H1 (cell line): ENCODE results near the gene ALDH1B1. TPM values are rescaled to one million over a fixed set of nuclear protein-coding genes. Genes with fewer than 3 reads are reported as not detected.

Experiments used
- CTCF ChIA-PET: fragments of 300-600 bp; sonication (Branson Sonifier 250); formaldehyde crosslinking; loops from one replicate; lab custom pipeline; 2021; ENCODE audit not compliant: partially characterized antibody; lab: Charles Lee
- POLR2A ChIA-PET: fragments of 300-600 bp; sonication (Branson Sonifier 250); formaldehyde crosslinking; loops from one replicate; lab custom pipeline; 2021; ENCODE audit warnings: inconsistent platforms; ENCODE audit not compliant: partially characterized antibody; lab: Charles Lee
- DNase-seq, 2 experiments: peaks; one replicate each; pipeline versions ENCODE4 v3.0.0 to v3.0.0-alpha.2; 2010 to 2022; ENCODE audit warnings: low spot score in 2 of 2, low read depth in 1 of 2, mixed read lengths in 1 of 2
- FAIRE-seq: peaks from 2 replicates; lab custom pipeline; 2011; peaks lifted over from hg19 to GRCh38; lab: Jason Lieb, UNC
- H2AFZ ChIP-seq: 2 replicates; pipeline ENCODE4 v1.8.1; 2012; ENCODE audit warnings: low read length, inconsistent platforms
- H2AK5ac ChIP-seq: 2 replicates; pipeline ENCODE4 v1.6.1; 2013; ENCODE audit warnings: low read depth, low read length
- H2BK120ac ChIP-seq: replicated peaks from 2 replicates; pipeline ENCODE3; 2013; ENCODE audit warnings: low read depth, low read length, inconsistent platforms
- H2BK12ac ChIP-seq: 2 replicates; pipeline ENCODE4 v1.6.1; 2013; ENCODE audit warnings: low read depth, low read length
- H2BK15ac ChIP-seq: 2 replicates; pipeline ENCODE4 v1.6.1; 2013; ENCODE audit warnings: low read length
- H2BK20ac ChIP-seq: 2 replicates; pipeline ENCODE4 v1.6.1; 2013; ENCODE audit warnings: low read length
- H2BK5ac ChIP-seq: 2 replicates; pipeline ENCODE4 v1.6.1; 2013; ENCODE audit warnings: low read depth, low read length
- H3K14ac ChIP-seq: 2 replicates; pipeline ENCODE4 v1.6.1; 2013; ENCODE audit warnings: inconsistent platforms; ENCODE audit not compliant: insufficient read length
- H3K18ac ChIP-seq: 2 replicates; pipeline ENCODE4 v1.6.1; 2013; ENCODE audit warnings: low read length; ENCODE audit errors: extremely low read depth
- H3K23ac ChIP-seq: 2 replicates; pipeline ENCODE4 v1.6.1; 2013; ENCODE audit warnings: inconsistent platforms; ENCODE audit not compliant: insufficient read length
- H3K23me2 ChIP-seq: 2 replicates; pipeline ENCODE4 v1.6.1; 2013; ENCODE audit warnings: low read depth, low read length
- H3K27ac ChIP-seq: 2 replicates; pipeline ENCODE4 v1.6.1; 2011; ENCODE audit warnings: low read depth, low read length, inconsistent platforms
- H3K27me3 ChIP-seq, 4 experiments: replicated peaks in 1 of 4; 1 replicate in 1 of 4; 2 replicates in 3 of 4; pipeline versions ENCODE4 v1.6.1 to v1.8.1; 2011 to 2013; ENCODE audit warnings: low read length in 3 of 4, mild to moderate bottlenecking in 3 of 4, inconsistent platforms in 2 of 4, mixed read lengths in 2 of 4, moderate library complexity in 1 of 4; ENCODE audit not compliant: control insufficient read depth in 3 of 4, insufficient read depth in 3 of 4; ENCODE audit errors: extremely low read depth in 1 of 4
- H3K36me3 ChIP-seq, 4 experiments: 2 replicates each; pipeline versions ENCODE4 v1.6.1 to v1.8.1; 2011 to 2013; ENCODE audit warnings: mild to moderate bottlenecking in 4 of 4, low read length in 3 of 4, moderate library complexity in 2 of 4, control low read depth in 1 of 4, inconsistent platforms in 1 of 4; ENCODE audit not compliant: insufficient read depth in 4 of 4, control insufficient read depth in 2 of 4
- H3K4ac ChIP-seq: replicated peaks from 2 replicates; pipeline ENCODE3; 2013; ENCODE audit warnings: low read length, low read depth, mixed read lengths, inconsistent platforms; ENCODE audit not compliant: insufficient read length
- H3K4me1 ChIP-seq, 4 experiments: replicated peaks in 1 of 4; 1 replicate in 1 of 4; 2 replicates in 3 of 4; pipeline versions ENCODE4 v1.6.1 to v1.8.1; 2011 to 2013; ENCODE audit warnings: low read length in 3 of 4, inconsistent platforms in 2 of 4, mixed read lengths in 1 of 4; ENCODE audit not compliant: insufficient read depth in 4 of 4, control insufficient read depth in 3 of 4
- H3K4me2 ChIP-seq, 2 experiments: 2 replicates each; pipeline versions ENCODE4 v1.6.1 to v1.8.1; 2011 to 2013; ENCODE audit warnings: low read depth in 2 of 2, low read length in 2 of 2, control low read depth in 1 of 2, inconsistent platforms in 1 of 2, mild to moderate bottlenecking in 1 of 2; ENCODE audit not compliant: insufficient read depth in 1 of 2
- H3K4me3 ChIP-seq, 4 experiments: fragments of 200-600, 300-600 bp in 1 of 4; sonication (generic), shearing (Covaris generic), sonication (Bioruptor Twin) in 1 of 4; 2 replicates each; pipeline versions ENCODE4 v1.5.1 to v1.8.1; 2011 to 2016; ENCODE audit warnings: low read length in 4 of 4, low read depth in 3 of 4, control low read depth in 2 of 4, inconsistent platforms in 2 of 4, mild to moderate bottlenecking in 2 of 4, mixed read lengths in 1 of 4, moderate library complexity in 1 of 4; ENCODE audit not compliant: insufficient read depth in 2 of 4; ENCODE audit errors: extremely low read depth in 1 of 4
- H3K56ac ChIP-seq: replicated peaks from 2 replicates; pipeline ENCODE3; 2013; ENCODE audit warnings: low read depth, mild to moderate bottlenecking, mixed read lengths, low read length, inconsistent platforms; ENCODE audit not compliant: insufficient read length
- H3K79me1 ChIP-seq: 2 replicates; pipeline ENCODE4 v1.6.1; 2013; ENCODE audit warnings: low read depth, low read length, control low read depth
- H3K79me2 ChIP-seq, 2 experiments: 2 replicates each; pipeline versions ENCODE4 v1.6.1 to v1.8.1; 2012 to 2013; ENCODE audit warnings: low read length in 2 of 2, mild to moderate bottlenecking in 2 of 2, inconsistent platforms in 1 of 2; ENCODE audit not compliant: insufficient read depth in 2 of 2, control insufficient read depth in 1 of 2
- H3K9ac ChIP-seq, 4 experiments: replicated peaks in 1 of 4; 1 replicate in 1 of 4; 2 replicates in 3 of 4; pipeline versions ENCODE4 v1.6.1 to v1.8.1; 2011 to 2013; ENCODE audit warnings: low read depth in 3 of 4, low read length in 3 of 4, control low read depth in 2 of 4, mild to moderate bottlenecking in 2 of 4, moderate library complexity in 2 of 4, inconsistent platforms in 1 of 4; ENCODE audit errors: extremely low read depth in 1 of 4
- H3K9me3 ChIP-seq, 2 experiments: 2 replicates each; pipeline versions ENCODE4 v1.6.1 to v1.8.1; 2012 to 2013; ENCODE audit warnings: mild to moderate bottlenecking in 2 of 2, moderate library complexity in 2 of 2, control low read depth in 1 of 2, inconsistent platforms in 1 of 2, low read depth in 1 of 2, low read length in 1 of 2, mixed read lengths in 1 of 2; ENCODE audit not compliant: insufficient read depth in 2 of 2
- H4K20me1 ChIP-seq, 2 experiments: replicated peaks in 1 of 2; 2 replicates each; pipeline versions ENCODE3 to v1.8.1; 2011 to 2013; ENCODE audit warnings: inconsistent platforms in 2 of 2, low read length in 2 of 2, mild to moderate bottlenecking in 1 of 2; ENCODE audit not compliant: insufficient read depth in 2 of 2, control insufficient read depth in 1 of 2
- H4K5ac ChIP-seq: 2 replicates; pipeline ENCODE4 v1.6.1; 2013; ENCODE audit warnings: low read length, low read depth, mixed read lengths, inconsistent platforms; ENCODE audit not compliant: insufficient read length
- H4K8ac ChIP-seq: 2 replicates; pipeline ENCODE4 v1.8.0; 2013; ENCODE audit warnings: mild to moderate bottlenecking, moderate library complexity, low read length, inconsistent platforms; ENCODE audit not compliant: insufficient read depth; ENCODE audit errors: extremely low read depth
- H4K91ac ChIP-seq: replicated peaks from 2 replicates; pipeline ENCODE3; 2013; ENCODE audit warnings: low read length, mixed read lengths, inconsistent platforms; ENCODE audit not compliant: insufficient read length
- BACH1 ChIP-seq: IDR thresholded peaks from 2 replicates; pipeline ENCODE4 v1.6.1; 2012; ENCODE audit warnings: low read length, improper control_type of control experiment
- CBX8 ChIP-seq: fragments of 300-800, 300-1000 bp; sonication (generic); IDR thresholded peaks from 2 replicates; pipeline ENCODE4 v1.7.1; 2016; ENCODE audit warnings: low read depth, low read length, borderline replicate concordance
- CHD2 ChIP-seq: IDR thresholded peaks from 2 replicates; pipeline ENCODE4 v1.6.1; 2012; ENCODE audit warnings: low read length, improper control_type of control experiment
- GTF2F1 ChIP-seq: IDR thresholded peaks from 2 replicates; pipeline ENCODE4 v1.6.1; 2012; ENCODE audit warnings: low read depth, low read length, improper control_type of control experiment, borderline replicate concordance
- JUN ChIP-seq: IDR thresholded peaks from 2 replicates; pipeline ENCODE4 v1.6.1; 2011; ENCODE audit warnings: low read depth, mild to moderate bottlenecking, improper control_type of control experiment, low read length
- MAX ChIP-seq: IDR thresholded peaks from 2 replicates; pipeline ENCODE4 v1.6.1; 2012; ENCODE audit warnings: inconsistent platforms
- NRF1 ChIP-seq: IDR thresholded peaks from 2 replicates; pipeline ENCODE4 v1.6.1; 2011; ENCODE audit warnings: mild to moderate bottlenecking, low read depth, low read length, improper control_type of control experiment
- RNF2 ChIP-seq: fragments of 200-900, 300-1000 bp; sonication (generic); IDR thresholded peaks from 2 replicates; pipeline ENCODE4 v1.7.1; 2016; ENCODE audit warnings: borderline replicate concordance, low read depth, mild to moderate bottlenecking, antibody characterized with exemption, low read length; ENCODE audit not compliant: poor library complexity, severe bottlenecking; ENCODE audit errors: missing control alignments
- WGBS, 2 experiments: shearing (Covaris generic) in 1 of 2; methylation state at CpG; one replicate each; pipeline versions ENCODE4 v1.1.6 to v1.1.7; 2013 to 2015; ENCODE audit warnings: low lambda C conversion rate in 2 of 2, mixed read lengths in 2 of 2, inconsistent platforms in 1 of 2, low coverage in 1 of 2, missing lambda C conversion rate in 1 of 2; ENCODE audit not compliant: insufficient replicate concordance in 2 of 2, insufficient coverage in 1 of 2, insufficient read length in 1 of 2; ENCODE audit errors: extremely low coverage in 1 of 2, missing lambda C conversion rate in 1 of 2; 5-methylcytosine and 5-hydroxymethylcytosine counted together
- polyA plus RNA-seq, 7 experiments: library from polyadenylated mRNA; depleted of rRNA in 3 of 7; stranded (reverse) in 5 of 7; unstranded in 2 of 7; fragments of >200 nt in 5 of 7; fragments of 200-250 nt in 2 of 7; gene quantifications; 1 replicate in 5 of 7; 2 replicates in 1 of 7; 4 replicates in 1 of 7; pipeline versions ENCODE4 v1.2.1 to v1.2.3, GENCODE V29; 2011 to 2013; ENCODE audit warnings: missing spikeins in 2 of 7, mixed read lengths in 2 of 7
- total RNA-seq: library from RNA; stranded (reverse); fragmentation: NEBNext Ultra II Directional; extraction: Animal tissue kit (Norgen Biotek cat#: 25700); gene quantifications from 2 replicates; pipeline ENCODE4 v1.2.1, GENCODE V29; 2021
- TF ChIP-seq, protein P1 (sequence below): IDR thresholded peaks from 2 replicates; pipeline ENCODE4 v1.6.1; 2012; ENCODE audit warnings: low read length, inconsistent platforms

The ALDH1B1 gene
- total and polyA plus RNA-seq, 2 of the 8 experiments (the other 6 are each of a cell fraction or from before 2014, with no cell fraction given) = 41.6 to 78.7 TPM

DNA sequence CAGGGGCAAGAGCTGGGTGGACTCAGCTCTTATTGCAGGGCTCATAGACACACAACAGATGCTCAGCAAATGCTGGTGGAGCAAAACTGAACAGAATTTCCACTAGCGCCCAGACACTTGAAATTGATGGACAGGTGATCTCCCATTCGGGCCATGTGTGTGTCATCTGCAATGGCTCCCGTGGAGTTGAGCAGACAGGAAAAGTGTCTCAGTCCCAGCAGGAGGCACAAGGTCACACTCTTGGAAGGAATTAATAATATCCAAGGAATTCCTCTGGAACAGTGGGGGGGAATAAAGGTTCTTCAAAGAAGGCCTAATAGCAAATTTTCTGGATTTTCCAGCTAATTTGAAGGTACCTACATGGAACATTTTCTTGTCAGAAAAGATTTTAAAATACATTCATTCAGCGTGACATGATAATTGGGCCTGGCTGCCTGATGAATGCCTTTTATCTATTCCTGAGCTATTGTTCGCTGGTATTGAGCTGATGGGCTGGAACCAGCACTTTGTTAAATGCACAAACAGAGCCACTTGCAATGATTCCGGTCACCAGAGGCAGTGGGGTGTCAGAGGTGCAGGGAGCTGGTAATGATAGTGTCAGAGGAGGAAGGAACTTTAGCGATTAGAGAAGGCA, 31.5 kb upstream of the ALDH1B1 start:
- Histone ChIP-seq H4K91ac (no peak overlapping the region), H3K9me3 (no peaks in the 10 kb centered on the region), H4K8ac (no peak overlapping the region), H3K9ac (no peak overlapping the region), H2BK12ac (no peak overlapping the region), H2BK5ac (no peak overlapping the region), H3K36me3 (no peaks in the 10 kb centered on the region), H4K20me1 (no peaks in the 10 kb centered on the region), H4K5ac (no peak overlapping the region), H3K56ac (no peak overlapping the region), H3K27me3 (peaks cover 0 to 8% (median 0%) of the 10 kb centered on the region in 4 experiments; a peak in 1 of 7 replicates), H3K23ac (no peak overlapping the region), H2BK20ac (no peak overlapping the region), H3K4ac (no peak overlapping the region), H3K4me2 (no peak overlapping the region), H3K4me1 (peaks cover 0 to 4% (median 0%) of the 10 kb centered on the region in 4 experiments; a peak in 1 of 7 replicates), H2BK120ac (no peak overlapping the region), H2AK5ac (no peak overlapping the region), H2AFZ (no peak overlapping the region), H3K27ac (no peak overlapping the region), H3K23me2 (no peaks in the 10 kb centered on the region), H2BK15ac (no peak overlapping the region), H3K79me2 (no peaks in the 10 kb centered on the region), H3K14ac (no peak overlapping the region), H3K18ac (no peak overlapping the region), H3K4me3 (no peak overlapping the region), H3K79me1 (no peaks in the 10 kb centered on the region)
- CTCF ChIA-PET = interaction anchor here (0.6 to 4.1 kb wide), 13 partner anchors 9 to 458 kb away, joined by 3 to 26 read pairs (median 4); no protein-coding TSS in a partner anchor
- POLR2A ChIA-PET = interaction anchor here (0.9 kb wide), 1 partner anchor 17 kb away, joined by 3 read pairs; no protein-coding TSS in a partner anchor
- no peak for FAIRE-seq
- no peak for DNase-seq
- WGBS, 2 experiments = 77% methylated on average over 7 of the region's 7 CpGs; no CpG with 5 or more reads in 1 of the 2 experiments
- TF ChIP-seq NRF1 (no peak), BACH1 (no peak), RNF2 (no peak), CBX8 (no peak), CHD2 (no peak), MAX (no peak), GTF2F1 (no peak), JUN (no peak)
- TF ChIP-seq, protein P1, sequence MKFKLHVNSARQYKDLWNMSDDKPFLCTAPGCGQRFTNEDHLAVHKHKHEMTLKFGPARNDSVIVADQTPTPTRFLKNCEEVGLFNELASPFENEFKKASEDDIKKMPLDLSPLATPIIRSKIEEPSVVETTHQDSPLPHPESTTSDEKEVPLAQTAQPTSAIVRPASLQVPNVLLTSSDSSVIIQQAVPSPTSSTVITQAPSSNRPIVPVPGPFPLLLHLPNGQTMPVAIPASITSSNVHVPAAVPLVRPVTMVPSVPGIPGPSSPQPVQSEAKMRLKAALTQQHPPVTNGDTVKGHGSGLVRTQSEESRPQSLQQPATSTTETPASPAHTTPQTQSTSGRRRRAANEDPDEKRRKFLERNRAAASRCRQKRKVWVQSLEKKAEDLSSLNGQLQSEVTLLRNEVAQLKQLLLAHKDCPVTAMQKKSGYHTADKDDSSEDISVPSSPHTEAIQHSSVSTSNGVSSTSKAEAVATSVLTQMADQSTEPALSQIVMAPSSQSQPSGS = no peak
